ENCODE measurements around the gene DNAJC8.

DNAJC8 gene

DNA sequence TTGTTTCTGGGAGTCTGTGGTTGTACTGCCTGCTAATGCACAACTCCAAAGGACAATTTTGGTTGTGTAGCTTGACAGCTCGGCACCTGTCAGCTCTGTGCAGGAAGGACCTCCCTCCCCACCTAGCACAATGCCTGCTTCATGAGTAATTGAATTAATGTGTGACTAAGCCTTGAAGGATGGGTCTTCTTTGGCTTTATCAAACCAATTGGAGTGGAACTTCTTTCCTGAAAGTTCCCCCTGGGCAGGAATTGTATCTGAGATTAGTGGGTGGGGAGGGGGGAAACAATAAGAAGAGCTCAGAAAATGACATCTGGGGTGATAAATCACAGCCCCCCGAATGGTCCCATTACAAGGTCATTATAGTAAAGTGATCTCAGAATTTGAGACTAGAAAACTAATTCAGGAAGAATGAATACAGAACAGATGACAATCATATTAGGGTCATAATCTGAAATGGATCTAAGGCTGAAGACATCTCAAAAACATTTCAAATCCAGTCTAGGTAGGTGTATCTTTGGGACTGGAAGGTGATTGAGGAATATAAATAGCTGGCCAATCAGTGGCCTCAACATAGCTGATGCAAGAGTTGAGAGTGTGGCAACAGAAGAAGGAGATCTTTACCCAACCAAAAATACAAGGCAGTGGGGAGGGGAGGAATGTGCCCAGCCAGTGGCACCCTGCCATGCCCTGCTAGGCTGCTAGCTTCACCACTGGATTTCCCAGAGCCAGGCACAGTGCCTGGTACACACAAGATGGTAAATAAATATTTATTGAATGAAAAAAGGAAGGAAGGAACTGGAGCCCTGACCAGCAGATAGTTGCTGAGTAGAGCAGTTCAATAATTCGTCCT is 16.4 kb upstream of the DNAJC8 start:
- no peak for DNase-seq

DNA sequence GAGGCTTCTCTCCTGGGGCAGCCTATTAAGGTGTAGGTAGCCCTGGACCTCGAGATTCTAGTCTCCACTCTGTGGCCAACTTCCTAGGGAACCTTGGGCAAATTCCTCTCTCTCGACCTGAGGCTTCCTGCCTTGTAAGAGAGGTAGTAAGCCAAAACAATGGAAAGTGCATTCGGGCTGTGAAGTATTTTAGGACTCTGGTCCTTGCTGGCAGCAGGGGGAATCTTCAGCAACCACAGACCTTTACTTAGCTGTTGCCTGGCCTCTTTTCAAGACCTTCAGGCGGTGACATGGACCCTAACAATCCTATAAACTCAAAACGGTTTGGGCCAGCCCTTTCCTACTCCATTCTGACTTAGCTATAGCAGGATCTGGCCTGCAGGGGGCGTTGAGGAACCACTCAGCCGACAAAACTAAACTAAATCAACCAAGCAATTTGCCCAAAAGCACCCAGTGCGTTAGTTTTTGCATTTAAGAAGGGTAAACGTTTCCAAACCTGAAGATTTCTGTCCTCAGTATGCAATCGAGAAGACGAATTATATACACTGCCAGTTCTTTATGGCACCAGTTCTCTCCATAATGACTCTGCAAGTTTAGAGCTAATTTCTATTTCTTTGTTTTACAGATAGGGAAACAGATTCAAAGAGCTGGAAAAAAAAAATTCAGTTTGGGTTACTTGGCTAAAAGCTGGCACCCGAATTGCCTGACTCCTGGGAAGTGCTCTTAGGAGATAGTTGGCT is 15.6 kb upstream of the DNAJC8 start:
- DNase-seq = peak; percentile 37

DNA sequence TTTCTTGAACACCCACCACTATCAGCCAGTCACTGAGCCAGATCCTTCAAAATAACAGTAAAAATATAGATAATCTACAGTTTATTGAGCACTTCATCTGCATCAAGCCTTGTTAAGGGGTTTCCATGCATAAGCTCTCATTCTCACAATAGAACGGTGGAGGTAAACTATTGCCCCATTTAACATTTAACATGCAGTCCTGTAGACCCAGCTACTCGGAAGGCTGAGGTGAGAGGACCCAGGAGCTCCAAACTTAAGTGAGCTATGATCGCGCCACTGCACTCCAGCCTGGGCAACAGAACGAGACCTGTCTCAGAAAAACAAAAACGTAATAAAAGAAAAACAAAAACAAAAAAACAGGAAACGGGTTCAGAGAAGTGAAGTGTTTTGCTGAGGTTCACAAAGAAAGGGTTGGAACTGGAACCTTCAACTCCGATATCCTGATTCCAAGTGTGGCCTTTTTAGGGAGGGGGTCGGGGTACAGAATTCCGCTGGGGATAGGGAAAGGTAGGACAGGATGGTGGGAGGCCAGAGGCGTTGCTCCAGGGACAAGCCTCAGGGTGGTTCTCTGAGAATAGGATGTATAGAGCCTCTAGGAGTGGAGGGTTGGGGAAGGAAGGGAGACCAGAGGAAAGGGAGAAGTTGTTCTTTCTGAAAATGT is 14.9 kb upstream of the DNAJC8 start:
- DNase-seq = no peak

DNA sequence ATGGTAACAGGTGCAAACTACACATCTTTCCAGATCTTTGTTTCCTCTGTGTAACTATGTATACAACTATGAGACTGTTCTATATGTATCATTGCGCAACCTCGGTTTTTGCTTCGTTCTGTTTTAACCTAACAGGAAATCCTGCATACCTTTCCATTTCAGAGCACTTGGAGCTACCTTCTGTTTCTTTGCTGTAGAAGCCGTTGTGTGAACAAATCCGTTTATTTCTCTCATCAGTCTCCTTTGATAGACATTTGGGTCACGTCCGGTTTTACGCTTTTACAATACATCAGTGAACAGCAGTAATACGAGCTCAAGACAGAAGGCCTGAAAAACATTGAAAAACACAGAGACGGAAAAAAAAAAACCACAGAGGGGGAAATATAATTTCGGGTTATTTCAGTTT is 13.6 kb upstream of the DNAJC8 start:
- DNase-seq = no peak

DNA sequence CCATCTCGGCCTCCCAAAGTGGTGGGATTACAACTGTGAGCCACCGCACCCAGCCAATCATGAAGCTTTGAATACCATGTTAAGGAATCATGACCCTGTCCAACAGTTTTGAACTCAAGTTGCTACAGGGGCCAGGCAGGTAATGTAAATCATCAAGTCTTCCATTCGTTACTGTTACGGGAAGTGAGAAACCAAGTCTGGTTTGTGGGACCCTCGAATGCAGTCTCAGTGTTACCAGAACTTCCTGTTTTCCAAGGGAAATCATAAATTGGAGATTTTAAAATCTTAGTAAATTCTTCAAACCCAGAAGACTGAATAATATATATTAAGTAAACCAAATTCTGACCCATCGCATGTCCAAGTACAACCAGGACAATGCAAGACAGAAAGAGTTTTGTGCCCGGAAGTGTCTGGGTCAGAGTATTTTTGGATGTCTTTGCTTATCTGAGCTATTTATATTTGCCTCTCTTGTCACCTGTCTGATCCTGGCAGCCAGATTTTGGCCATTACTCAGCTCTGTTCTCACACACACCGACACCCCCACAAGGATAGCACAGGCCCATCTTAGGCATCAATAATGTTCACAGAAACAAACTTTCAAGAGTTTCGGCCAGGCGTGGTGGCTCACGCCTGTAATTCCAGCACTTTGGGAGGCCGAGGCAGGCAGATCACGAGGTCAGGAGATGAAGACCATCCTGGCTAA is 11.9 kb upstream of the DNAJC8 start:
- no peak for DNase-seq

DNA sequence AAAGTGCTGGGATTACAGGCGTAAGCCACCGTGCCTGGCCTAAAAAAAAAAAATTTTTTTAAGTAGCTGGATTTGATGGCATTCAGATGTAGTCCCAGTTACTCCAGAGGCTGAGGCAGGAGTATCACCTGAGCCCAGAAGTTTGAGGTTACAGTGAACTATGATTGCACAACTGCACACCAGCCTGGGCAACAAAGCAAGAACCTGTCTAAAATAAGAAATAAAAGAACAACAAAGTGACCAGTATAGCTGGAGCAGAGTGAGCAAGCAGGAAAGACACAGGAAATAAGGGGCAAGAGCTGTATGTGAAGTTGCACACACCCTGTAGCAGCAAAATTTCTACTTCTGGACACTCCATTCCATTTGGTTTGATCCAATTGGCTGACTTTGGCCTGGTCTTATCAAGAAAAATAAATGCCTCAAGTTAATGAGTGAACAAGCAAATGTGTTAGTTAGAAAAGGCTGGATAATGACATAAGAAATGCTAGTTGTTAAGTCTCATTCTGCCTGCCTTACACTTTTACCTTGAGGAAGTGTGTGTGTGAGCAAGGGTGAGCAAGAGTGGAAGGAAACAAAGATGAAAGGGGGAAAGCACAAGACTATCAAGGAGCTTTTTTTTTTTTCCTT is 11.0 kb upstream of the DNAJC8 start:
- no peak for DNase-seq

DNA sequence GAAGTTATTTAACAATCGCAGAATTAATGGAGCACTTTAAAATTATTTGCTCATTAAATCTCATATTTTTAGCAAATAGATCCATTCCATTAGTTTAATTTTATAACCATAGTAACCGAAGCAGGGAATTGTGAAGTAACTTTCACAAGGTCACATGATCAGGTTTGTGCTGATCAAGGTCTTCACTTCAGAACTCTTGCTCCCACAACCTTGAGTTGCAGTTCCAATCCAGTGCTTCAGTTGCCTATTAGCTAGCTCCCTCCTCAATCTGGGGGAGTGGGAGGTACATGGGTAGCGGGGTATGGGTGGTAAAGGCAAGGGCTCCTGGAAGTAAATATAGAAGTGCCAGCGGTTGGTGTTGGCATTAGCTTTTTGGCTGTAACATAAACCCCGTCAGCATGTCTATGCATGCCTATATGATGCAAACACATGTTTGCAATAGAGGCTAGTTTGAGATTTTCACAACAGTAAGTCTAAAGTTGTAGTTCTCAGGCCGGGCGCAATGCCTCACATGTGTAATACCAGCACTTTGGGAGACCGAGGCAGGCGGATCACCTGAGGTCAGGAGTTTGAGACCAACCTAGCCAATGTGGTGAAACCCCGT is 8.9 kb upstream of the DNAJC8 start:
- no peak for DNase-seq

DNA sequence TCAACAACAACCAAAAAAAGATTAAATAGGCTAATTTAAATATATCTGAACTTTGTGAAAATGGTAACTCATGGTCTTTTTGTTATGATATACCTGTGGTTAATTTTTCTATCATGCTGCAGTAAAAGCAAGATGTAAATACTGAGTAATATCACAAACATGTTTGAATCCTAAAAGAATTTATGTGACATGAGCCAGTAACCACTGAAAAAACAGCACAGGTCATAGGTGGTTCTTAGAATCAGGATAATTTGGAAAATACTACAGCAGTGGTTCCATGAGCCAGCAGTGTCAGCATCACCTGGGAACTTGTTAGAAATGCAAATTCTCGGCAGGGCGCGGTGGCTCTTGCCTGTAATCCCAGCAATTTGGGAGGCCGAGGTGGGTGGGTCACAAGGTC is 7.2 kb upstream of the DNAJC8 start:
- DNase-seq = no peak

DNA sequence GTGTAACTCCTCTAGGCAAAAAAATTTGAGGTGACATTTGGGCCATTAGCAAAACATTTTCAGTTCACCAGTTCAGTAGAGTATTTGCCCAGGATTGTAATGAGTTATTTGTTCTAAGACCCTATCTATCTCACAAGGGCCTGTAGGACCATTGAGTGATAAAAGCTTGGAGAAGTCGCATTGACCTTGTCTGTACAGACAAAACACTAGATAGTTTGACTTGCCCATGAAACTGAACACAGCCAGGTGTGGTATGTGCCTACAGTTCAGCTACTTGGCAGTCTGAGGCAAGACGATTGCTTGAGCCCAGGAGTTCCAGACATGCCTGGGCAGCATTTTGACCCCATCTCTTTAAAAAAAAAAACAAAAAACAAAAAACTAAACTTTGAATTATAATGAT is 6.2 kb upstream of the DNAJC8 start:
- DNase-seq = no peak

DNA sequence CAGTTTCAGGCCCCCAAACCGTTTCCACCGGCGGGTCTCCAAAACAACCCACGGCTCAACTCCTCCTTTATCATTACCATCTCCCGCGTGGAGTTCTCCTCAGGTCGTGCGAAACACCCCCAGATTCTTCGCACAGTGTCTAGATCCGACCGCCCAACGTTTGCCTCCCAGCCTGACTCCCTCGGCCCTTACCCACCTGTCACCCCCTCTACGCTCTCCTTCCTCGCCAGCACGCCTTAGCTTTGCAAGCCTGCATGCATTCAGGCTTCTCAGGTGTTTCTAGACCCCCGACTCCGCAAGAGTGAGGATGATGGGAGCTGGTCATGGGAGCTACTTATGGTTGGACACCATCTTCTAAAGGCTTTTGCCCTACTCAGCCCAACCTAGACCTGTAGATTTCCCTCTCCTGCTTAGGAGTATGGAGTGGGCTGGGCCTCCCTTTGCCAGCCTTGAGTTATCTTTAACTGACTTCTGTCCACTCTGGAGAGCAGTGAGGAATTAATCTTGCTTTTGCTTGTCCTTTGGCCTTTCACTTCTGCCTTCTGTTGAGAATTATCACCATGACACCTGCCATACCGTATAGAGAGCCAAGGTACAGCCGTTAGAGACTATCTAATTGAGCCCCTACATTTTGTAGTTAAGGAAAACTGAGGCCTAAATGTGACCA is 4.0 kb upstream of the DNAJC8 start:
- no peak for DNase-seq

DNA sequence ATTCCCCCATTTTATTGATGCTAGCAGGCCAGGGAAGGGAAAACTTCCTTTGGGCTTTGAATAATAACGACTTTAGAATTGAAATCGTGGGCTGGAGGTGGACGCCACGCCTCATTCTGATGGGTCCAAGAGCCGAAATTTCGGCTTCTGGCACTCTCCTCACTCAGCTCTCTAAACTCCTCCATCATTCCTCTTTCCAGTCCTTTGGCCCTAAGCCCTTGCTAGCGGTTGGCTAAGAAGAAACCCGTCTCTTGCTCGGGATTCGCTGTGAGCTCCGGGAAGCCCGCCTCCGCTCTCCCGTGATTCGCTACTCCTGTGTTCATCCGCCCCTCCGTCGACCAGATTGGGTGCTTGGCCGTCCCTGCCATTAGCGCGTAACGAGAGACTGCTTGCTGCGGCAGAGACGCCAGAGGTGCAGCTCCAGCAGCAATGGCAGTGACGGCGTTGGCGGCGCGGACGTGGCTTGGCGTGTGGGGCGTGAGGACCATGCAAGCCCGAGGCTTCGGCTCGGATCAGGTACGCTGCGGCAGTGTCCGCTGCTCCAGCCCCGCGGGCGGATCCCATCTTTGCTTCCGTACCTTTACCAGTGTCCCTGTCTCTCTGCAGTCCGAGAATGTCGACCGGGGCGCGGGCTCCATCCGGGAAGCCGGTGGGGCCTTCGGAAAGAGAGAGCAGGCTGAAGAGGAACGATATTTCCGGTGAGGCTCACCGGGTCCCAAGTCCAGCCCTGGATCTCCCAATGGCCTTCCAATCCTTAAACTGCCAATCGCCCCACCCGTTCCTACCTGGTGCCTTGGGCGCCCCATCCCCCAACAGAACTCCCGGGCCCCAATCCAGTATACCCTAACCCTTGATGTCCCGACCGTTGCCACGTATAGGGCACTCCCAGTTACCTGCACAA is 3.2 kb upstream of the DNAJC8 start, which contains the start of gene ATP5IF1:
TSS of gene ATP5IF1 (plus strand) at position 370 of the 901 bp plus-strand sequence. CDS start at position 430, 60 bp downstream.
- DNase-seq = peak; percentile 96

DNA sequence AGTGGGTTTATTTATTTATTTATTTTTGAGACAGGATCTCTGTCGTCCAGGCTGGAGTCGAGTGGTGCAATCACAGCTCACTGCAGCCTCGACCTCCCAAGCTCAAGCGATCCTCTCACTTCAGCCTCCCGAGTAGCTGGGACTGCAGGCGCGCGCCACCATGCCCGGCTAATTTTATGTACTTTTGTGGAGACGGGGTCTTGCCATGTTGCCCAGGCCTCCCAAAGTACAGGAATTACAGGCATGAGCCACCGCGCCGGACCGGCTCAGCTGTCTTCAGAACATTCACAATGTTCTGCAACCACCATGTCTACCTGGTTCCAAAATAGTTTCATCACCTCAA is 406 bp upstream of the DNAJC8 start:
- DNase-seq = no peak

DNA sequence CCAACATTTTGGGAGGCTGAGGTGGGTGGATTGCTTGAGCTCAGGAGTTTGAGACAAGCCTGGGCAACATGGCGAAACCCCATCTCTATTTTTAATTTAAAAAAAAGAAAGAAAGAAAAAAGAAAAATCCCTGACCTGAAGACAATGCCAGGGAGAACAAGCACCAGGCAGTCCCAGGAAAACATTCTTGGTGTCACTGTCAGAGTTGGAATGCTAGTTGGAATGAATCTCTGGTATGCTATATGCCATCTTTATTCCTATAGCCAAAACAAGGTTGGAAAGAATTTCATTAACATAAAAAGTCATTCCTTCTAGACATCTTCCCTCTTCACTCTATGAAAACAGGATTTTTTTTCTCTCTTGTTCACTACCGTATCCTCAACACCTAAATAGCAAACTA is 2.8 kb downstream of the DNAJC8 start:
- no peak for DNase-seq

DNA sequence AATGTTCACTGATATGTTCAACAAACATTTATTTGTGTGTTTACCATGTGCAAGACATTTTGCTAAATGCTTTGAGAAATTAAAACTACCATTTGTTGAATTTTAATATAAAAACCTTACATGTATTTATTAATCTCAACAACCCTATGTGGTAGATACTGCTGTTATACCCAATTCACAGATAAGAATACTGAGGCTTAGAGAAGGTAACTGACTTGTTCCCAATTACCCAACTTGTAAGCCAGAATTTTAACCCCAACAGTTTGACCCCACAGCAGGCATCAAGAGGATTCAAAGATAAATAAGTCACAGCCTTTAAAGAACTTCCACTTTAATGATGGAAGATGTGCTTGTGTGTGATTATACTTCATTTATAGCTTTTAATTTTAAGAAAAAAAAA is 3.7 kb downstream of the DNAJC8 start:
- no peak for DNase-seq

DNA sequence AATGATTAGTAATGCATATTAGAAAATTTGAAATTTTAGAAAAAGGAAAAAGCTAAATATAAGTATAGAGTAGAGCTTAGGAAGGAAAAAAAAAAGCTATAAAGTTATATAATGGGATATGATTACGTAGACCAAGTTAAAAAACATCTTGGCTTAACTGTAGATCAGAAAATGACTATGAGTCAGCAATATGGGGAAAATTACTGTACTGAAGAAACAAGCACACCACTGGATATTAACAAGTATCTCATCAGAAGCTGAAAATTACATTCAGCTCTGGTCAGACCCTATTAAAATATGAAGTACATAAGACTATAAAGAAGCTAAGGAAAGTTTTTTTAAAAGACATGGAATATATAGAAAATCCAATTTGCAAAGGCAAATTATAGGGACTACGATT is 19.5 kb downstream of the DNAJC8 start:
- DNase-seq = no peak

DNA sequence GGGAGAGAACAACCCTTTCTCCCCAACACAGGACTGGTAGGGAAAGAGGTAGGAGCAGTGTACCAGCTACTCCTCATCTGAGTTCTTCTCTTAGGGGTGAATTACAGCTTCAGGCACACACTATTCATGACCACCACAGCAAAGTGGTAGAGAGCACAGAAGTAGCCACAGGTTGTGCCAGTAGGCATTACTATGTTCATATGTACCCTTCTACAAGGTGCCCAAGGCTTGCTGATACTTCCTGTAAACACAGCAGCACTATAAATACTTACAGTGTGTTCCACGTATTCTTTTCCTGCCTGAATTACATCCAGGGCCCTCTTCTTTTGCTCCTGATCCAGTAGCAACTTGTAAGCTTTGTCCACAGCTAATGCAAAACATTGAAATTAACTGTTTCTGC is 23.1 kb downstream of the DNAJC8 start:
- DNase-seq = no peak

DNA sequence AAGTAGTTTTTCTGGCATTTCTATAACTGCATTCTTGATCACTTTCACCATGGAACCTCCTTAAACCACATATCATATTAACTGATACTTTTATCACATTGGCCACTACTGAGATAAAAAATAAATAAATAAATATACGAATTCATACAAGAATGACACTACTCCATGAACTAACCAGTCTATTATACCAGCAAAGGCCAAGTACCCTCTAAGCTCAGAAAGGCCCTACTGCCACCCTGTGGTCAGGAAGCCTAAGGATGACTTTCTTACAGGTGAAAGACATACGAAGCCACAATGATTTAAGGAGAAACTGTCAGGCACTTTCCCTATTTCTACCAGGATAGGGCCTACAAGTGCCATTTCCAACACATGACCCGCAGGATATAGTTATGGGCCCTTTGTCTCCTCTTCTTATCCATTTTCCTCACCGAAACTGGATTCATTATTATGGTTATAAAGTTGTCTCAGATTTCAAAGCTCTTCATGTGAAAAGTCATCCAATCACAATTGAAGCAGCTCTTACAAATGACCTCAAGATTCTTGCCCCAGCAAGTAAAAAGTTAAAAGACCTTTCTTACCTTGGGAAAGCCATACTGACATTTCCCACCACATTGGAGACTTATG is 23.9 kb downstream of the DNAJC8 start:
- DNase-seq = no peak

DNA sequence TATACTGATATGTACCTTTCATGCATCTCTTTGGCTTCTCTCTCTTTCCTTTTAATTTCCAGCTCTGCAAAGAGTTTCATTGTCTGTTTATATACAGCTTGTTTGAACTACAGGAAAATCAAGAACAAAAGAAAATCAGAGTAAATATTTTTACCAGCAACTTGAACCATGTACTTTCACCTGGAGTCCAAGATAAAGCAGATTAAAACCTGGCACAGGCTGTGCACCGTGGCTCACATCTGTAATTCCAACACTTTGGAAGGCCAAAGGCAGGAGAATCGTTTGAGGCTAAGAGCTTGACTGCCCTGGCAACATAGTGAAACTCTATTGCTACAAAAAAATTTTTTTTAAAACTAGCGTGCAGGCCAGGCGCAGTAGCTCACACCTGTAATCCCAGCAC is 27.6 kb downstream of the DNAJC8 start:
- DNase-seq = no peak

DNA sequence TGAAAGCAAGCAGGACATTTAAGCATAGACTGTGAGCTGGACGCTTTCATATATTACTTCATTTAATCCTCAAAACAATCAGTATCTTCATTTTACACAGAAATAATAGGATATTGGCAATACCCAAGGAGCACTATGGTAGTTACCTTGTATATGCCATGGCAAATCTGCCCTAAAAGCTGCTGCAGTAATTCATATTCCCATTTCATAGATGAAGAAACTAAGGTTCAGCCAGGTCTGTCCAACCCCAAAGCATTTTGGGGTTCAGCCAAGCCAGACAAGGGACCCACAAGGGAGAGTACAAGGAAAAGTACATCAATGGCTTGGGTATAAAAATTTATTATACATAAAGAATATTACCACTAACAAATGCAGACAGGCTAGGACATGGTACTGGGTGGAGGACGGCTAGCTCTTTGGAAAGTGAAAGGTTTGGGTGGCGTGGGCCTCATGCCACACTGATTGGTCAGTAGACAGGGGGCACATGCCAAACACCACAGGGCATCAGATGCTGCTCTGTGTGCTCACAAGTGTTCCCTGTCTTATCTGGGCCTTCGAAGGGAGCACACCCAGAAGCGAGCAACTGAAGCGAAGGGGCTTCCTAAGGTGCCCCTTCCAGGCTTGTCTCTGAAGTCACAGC is 32.5 kb downstream of the DNAJC8 start:
- DNase-seq = no peak
